Gastrocnemius medialis (tissue), 4 donors: ENCODE results near the gene RUNX3.

Source experiments
- POLR2A ChIP-seq, 2 donors: fragments of 450-650 bp; IDR thresholded peaks; one replicate each; pipeline ENCODE4 v1.6.1; 2017; ENCODE audit warnings: antibody characterized with exemption in 2 of 2, mild to moderate bottlenecking in 2 of 2, moderate library complexity in 2 of 2
- TF ChIP-seq, protein P1 (sequence below), 5 experiments: fragments of 450-650 bp in 3 of 5; fragments of 200-600 bp in 2 of 5; sonication (generic) in 2 of 5; IDR thresholded peaks in 4 of 5; conservative IDR thresholded peaks in 1 of 5; 1 replicate in 4 of 5; 2 replicates in 1 of 5; pipeline ENCODE4 v1.5.1; 2016 to 2019; ENCODE audit warnings: antibody characterized with exemption in 5 of 5, mild to moderate bottlenecking in 3 of 5, moderate library complexity in 3 of 5

GRCh38 chr1:24957016-24957807, 27.1 kb upstream of the RUNX3 start:
- TF ChIP-seq POLR2A (IDR thresholded peaks at IDR 0.05), result no peak
- TF ChIP-seq, protein P1, sequence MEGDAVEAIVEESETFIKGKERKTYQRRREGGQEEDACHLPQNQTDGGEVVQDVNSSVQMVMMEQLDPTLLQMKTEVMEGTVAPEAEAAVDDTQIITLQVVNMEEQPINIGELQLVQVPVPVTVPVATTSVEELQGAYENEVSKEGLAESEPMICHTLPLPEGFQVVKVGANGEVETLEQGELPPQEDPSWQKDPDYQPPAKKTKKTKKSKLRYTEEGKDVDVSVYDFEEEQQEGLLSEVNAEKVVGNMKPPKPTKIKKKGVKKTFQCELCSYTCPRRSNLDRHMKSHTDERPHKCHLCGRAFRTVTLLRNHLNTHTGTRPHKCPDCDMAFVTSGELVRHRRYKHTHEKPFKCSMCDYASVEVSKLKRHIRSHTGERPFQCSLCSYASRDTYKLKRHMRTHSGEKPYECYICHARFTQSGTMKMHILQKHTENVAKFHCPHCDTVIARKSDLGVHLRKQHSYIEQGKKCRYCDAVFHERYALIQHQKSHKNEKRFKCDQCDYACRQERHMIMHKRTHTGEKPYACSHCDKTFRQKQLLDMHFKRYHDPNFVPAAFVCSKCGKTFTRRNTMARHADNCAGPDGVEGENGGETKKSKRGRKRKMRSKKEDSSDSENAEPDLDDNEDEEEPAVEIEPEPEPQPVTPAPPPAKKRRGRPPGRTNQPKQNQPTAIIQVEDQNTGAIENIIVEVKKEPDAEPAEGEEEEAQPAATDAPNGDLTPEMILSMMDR (IDR thresholded peaks at IDR 0.05 in 4 of 5, conservative IDR thresholded peaks at IDR 0.05 in 1 of 5), result no peak
